ENCODE data around the gene DDX1. TPM values are rescaled to one million over a fixed set of nuclear protein-coding genes. Genes with fewer than 3 reads are reported as not detected.

Gene DDX1
- total and polyA plus RNA-seq, 2 donors (not counting 1 experiment from before 2014, with no cell fraction given), result 54.3 to 176 TPM

DNA sequence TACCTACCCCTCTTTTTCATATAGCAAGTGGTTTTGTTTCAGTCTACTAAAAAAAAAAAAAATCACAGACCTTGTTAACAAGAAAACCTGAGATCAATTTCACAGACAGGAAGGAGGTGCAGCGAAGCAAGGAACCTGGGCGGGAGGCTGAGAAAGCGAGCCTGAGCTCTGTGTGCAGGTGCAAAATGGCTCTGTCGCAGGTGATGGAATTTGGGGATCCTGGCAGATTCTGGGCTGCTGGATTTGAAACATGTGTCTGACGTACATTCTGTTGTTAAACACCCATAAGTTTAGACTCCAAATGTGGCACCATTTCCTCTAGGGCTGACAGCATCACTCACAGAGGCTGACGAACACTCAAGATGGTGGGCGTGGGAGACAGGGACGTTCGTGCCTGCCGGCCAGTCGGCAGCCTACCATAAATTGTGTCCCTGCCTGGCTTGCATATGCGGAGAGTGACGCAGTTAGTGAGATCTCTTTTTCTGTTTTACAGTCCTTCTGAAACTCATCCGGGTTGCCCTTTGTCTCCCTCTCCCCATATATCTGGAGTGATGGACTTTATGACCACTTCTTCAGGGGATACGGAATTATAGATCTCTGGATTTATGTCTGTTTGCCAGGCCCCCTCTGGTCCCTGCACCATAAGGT is 8.8 kb upstream of the DDX1 start:
- Histone ChIP-seq H3K4me2 (ENCODE audit: extremely low read depth, insufficient read depth, low read length) (no peak overlapping the region), H3K9me3 (ENCODE audit: control insufficient read depth, insufficient read depth, low read depth, low read length) (no peaks in the 10 kb centered on the region), H3K4me1 (ENCODE audit: control insufficient read depth, extremely low read depth, insufficient read depth, low read length) (no peaks in the 10 kb centered on the region), H3K27ac (ENCODE audit: insufficient read depth, low read length) (no peak overlapping the region), H3K4me3 (replicated peaks in 1 of 4; ENCODE audit: control extremely low read depth in 1 of 4, insufficient read depth in 1 of 4, low read depth in 3 of 4, low read length in 4 of 4) (no peak overlapping the region), H3K36me3 (ENCODE audit: control insufficient read depth, insufficient read depth, low read length) (no peaks in the 10 kb centered on the region), H3K27me3 (ENCODE audit: control insufficient read depth, insufficient read depth, low read length) (no peaks in the 10 kb centered on the region), H2AFZ (ENCODE audit: low read length) (no peak overlapping the region), H3K79me2 (ENCODE audit: control insufficient read depth, insufficient read depth, low read length) (no peaks in the 10 kb centered on the region), H4K20me1 (ENCODE audit: control insufficient read depth, extremely low read depth, insufficient read depth, low read length) (no peaks in the 10 kb centered on the region), H3K9ac (ENCODE audit: insufficient read depth, low read length) (no peak overlapping the region)
- DNase-seq (ENCODE audit: low read depth in 2 of 2), result no peak
- TF ChIP-seq EZH2 (IDR thresholded peaks at IDR 0.05; ENCODE audit: low read length, missing control alignments) (no peak), CTCF (conservative IDR thresholded peaks at IDR 0.05 in 1 of 2, IDR thresholded peaks at IDR 0.05 in 1 of 2; ENCODE audit: low read depth in 1 of 2, low read length in 2 of 2) (no peak)

DNA sequence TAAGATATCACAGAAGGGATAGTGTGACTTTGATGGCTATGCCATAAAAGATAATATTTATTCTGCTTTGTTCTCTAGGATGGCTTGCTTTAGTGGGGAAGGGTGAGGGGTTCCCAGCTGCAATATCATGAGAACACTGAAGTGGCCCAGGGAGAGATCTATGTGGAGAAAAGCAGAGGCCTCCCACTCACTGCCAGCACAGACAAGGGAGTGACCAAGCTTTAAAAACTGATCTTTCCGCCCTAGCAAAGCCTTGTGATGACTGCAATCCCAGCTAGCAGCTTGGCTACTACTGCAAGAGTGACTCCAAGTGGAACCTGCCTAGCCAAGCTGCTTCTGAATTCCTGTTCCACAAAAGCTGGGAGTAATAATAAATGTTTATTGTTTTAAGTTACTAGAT is 7.8 kb upstream of the DDX1 start:
- no peaks in the 10 kb centered on the region for H3K27me3 ChIP-seq (ENCODE audit: control insufficient read depth, insufficient read depth, low read length)
- no peak overlapping the region for H3K27ac ChIP-seq (ENCODE audit: insufficient read depth, low read length)
- H3K4me2 ChIP-seq (ENCODE audit: extremely low read depth, insufficient read depth, low read length), result no peak overlapping the region
- no peaks in the 10 kb centered on the region for H3K36me3 ChIP-seq (ENCODE audit: control insufficient read depth, insufficient read depth, low read length)
- TF ChIP-seq EZH2 (IDR thresholded peaks at IDR 0.05; ENCODE audit: low read length, missing control alignments), result no peak
- no peak for TF ChIP-seq CTCF (conservative IDR thresholded peaks at IDR 0.05 in 1 of 2, IDR thresholded peaks at IDR 0.05 in 1 of 2; ENCODE audit: low read depth in 1 of 2, low read length in 2 of 2)
- H2AFZ ChIP-seq (ENCODE audit: low read length), result no peak overlapping the region
- no peak overlapping the region for H3K4me3 ChIP-seq (replicated peaks in 1 of 4; ENCODE audit: control extremely low read depth in 1 of 4, insufficient read depth in 1 of 4, low read depth in 3 of 4, low read length in 4 of 4)
- H3K9me3 ChIP-seq (ENCODE audit: control insufficient read depth, insufficient read depth, low read depth, low read length), result no peaks in the 10 kb centered on the region
- no peak overlapping the region for H3K9ac ChIP-seq (ENCODE audit: insufficient read depth, low read length)
- DNase-seq (ENCODE audit: low read depth in 2 of 2), result no peak
- no peaks in the 10 kb centered on the region for H4K20me1 ChIP-seq (ENCODE audit: control insufficient read depth, extremely low read depth, insufficient read depth, low read length)
- no peaks in the 10 kb centered on the region for H3K4me1 ChIP-seq (ENCODE audit: control insufficient read depth, extremely low read depth, insufficient read depth, low read length)
- no peaks in the 10 kb centered on the region for H3K79me2 ChIP-seq (ENCODE audit: control insufficient read depth, insufficient read depth, low read length)

GRCh38 chr2:15584316-15584715 is 7.4 kb upstream of the DDX1 start:
- Histone ChIP-seq H3K4me1 (ENCODE audit: control insufficient read depth, extremely low read depth, insufficient read depth, low read length) (no peaks in the 10 kb centered on the region), H2AFZ (ENCODE audit: low read length) (no peak overlapping the region), H4K20me1 (ENCODE audit: control insufficient read depth, extremely low read depth, insufficient read depth, low read length) (no peaks in the 10 kb centered on the region), H3K4me2 (ENCODE audit: extremely low read depth, insufficient read depth, low read length) (no peak overlapping the region), H3K27me3 (ENCODE audit: control insufficient read depth, insufficient read depth, low read length) (no peaks in the 10 kb centered on the region), H3K79me2 (ENCODE audit: control insufficient read depth, insufficient read depth, low read length) (no peaks in the 10 kb centered on the region), H3K4me3 (replicated peaks in 1 of 4; ENCODE audit: control extremely low read depth in 1 of 4, insufficient read depth in 1 of 4, low read depth in 3 of 4, low read length in 4 of 4) (no peak overlapping the region), H3K27ac (ENCODE audit: insufficient read depth, low read length) (no peak overlapping the region), H3K9ac (ENCODE audit: insufficient read depth, low read length) (no peak overlapping the region), H3K36me3 (ENCODE audit: control insufficient read depth, insufficient read depth, low read length) (no peaks in the 10 kb centered on the region), H3K9me3 (ENCODE audit: control insufficient read depth, insufficient read depth, low read depth, low read length) (no peaks in the 10 kb centered on the region)
- no peak for DNase-seq (ENCODE audit: low read depth in 2 of 2)
- no peak for TF ChIP-seq EZH2 (IDR thresholded peaks at IDR 0.05; ENCODE audit: low read length, missing control alignments)
- no peak for TF ChIP-seq CTCF (conservative IDR thresholded peaks at IDR 0.05 in 1 of 2, IDR thresholded peaks at IDR 0.05 in 1 of 2; ENCODE audit: low read depth in 1 of 2, low read length in 2 of 2)
